GM10266 (cell line): ENCODE results near the gene CD96.

Source experiments
- DNase-seq: peaks from one replicate; pipeline ENCODE4 v3.0.0; 2012; ENCODE audit errors: extremely low spot score
- TF ChIP-seq, protein P1 (sequence below): IDR thresholded peaks from 2 replicates; pipeline ENCODE4 v1.5.1; 2012; ENCODE audit warnings: mild to moderate bottlenecking, low read depth; ENCODE audit not compliant: control insufficient read depth, insufficient read depth; ENCODE audit errors: missing control alignments

The CD96 gene

DNA sequence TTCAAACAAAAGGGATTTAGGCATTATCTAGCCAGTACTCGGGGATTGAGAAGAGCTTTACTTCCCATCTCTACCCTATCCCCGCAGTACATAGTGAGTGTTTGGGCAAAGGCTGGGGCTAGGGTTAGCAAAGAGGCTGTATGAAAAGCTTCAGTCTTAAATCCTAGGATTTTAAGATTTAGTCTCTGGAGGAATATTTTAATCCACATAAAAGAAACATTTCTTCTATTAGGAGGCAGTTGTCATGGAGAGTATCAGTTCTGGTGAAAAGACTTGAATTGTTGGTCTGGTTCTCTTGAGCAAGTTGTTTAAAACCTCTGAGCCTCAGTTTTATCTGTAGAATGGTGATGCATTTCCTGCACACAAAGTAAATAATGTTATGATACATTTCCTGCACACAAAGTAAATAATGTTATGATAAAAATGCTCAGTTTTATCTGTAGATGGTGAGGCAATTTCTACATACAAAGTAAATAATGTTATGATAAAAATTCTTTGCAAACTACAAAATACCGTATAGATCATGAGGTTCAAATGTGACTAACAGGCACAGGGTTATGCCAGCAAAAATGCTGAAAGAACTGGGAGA is 107.1 kb downstream of the CD96 start:
- no peak for DNase-seq
- TF ChIP-seq, protein P1, sequence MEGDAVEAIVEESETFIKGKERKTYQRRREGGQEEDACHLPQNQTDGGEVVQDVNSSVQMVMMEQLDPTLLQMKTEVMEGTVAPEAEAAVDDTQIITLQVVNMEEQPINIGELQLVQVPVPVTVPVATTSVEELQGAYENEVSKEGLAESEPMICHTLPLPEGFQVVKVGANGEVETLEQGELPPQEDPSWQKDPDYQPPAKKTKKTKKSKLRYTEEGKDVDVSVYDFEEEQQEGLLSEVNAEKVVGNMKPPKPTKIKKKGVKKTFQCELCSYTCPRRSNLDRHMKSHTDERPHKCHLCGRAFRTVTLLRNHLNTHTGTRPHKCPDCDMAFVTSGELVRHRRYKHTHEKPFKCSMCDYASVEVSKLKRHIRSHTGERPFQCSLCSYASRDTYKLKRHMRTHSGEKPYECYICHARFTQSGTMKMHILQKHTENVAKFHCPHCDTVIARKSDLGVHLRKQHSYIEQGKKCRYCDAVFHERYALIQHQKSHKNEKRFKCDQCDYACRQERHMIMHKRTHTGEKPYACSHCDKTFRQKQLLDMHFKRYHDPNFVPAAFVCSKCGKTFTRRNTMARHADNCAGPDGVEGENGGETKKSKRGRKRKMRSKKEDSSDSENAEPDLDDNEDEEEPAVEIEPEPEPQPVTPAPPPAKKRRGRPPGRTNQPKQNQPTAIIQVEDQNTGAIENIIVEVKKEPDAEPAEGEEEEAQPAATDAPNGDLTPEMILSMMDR = no peak

GRCh38 chr3:111650378-111651275 is 108.6 kb downstream of the CD96 start:
- TF ChIP-seq, protein P1 = no peak
- DNase-seq = no peak

DNA sequence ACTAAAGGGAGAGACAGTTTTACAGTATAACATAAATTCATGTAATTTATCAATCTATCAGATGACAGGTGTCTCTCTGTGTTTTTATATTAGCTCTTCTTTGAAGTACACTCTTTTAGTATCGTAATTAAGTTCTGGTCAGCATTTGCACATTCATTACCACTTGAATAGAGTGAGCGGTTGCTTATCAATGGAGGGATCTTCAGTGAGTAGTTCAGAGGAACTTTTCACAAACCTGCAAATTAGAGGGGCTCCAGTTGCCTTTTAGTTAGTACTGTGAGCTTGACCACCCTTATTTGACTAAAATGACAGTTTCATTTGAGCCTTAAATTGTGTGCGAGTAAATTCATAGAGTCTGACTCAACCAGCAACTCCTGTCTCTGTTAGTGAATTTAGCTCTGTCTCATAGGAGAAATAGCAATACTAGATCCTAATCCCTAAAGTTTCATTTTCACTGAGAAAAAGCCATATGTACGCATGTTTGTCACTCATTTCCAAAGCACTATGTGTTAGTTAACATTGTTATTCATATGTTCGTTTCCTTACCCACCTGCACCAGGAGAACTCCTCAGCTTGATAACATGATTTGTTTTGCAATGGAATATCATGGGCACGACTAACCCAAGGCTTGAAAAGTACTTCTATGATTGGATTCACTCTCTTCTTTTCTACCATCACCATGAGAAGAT is 110.6 kb downstream of the CD96 start:
- TF ChIP-seq, protein P1 = no peak
- no peak for DNase-seq

DNA sequence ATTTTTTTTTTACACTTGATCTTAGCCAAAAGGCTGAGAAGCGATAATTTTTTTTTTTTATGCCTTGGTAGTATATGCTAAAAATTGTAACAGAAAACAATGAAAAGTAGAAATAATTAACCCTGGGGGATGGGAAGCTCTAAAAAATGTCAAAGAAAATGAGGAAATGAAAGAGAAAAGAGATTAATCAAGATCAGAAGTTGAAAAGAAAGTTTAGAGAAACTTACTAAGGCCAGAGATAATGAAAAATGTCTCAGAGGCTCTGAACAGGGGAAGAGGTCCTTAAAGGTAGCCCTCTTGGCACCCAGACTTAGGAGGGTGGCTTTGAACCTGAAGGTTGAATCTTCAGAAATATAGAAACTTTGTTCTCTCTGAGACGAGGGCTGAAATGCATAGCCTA is 111.8 kb downstream of the CD96 start:
- DNase-seq = no peak
- TF ChIP-seq, protein P1 = no peak

DNA sequence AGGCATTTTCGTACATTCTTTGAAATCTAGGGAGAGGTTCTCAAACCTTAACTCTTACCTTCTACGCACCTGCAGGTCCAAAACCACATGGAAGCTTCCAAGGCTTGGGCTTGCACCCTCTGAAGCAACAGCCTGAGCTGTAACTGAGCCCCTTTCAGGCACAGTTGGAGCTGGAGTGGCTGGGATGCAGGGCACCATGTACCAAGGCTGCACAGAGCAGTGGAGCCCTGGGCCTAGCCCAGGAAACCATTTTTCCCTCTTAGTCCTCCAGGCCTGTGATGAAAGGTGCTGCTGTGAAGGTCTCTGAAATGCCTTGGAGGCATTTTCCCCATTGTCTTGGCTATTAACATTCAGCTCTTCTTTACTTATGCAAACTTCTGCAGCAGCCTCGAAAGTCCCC is 120.0 kb downstream of the CD96 start:
- no peak for DNase-seq
- TF ChIP-seq, protein P1 = no peak

DNA sequence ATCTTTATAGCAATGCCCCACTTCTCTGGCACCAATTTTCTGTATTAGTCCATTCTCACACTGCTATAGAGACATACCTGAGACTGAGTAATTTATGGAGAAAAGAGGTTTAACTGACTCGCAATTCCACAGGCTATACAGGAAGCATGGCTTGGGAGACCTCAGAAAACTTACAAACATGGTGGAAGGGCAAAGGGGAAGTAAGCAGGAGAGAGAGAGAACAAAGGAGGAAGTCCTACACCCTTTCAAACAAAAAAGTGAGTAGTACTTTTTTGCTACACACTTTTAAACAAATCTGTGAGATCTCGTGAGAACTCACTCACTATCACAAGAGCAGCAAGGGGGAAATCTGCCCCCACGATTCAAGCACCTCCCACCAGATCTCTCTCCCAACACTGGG is 120.9 kb downstream of the CD96 start:
- TF ChIP-seq, protein P1 = no peak

DNA sequence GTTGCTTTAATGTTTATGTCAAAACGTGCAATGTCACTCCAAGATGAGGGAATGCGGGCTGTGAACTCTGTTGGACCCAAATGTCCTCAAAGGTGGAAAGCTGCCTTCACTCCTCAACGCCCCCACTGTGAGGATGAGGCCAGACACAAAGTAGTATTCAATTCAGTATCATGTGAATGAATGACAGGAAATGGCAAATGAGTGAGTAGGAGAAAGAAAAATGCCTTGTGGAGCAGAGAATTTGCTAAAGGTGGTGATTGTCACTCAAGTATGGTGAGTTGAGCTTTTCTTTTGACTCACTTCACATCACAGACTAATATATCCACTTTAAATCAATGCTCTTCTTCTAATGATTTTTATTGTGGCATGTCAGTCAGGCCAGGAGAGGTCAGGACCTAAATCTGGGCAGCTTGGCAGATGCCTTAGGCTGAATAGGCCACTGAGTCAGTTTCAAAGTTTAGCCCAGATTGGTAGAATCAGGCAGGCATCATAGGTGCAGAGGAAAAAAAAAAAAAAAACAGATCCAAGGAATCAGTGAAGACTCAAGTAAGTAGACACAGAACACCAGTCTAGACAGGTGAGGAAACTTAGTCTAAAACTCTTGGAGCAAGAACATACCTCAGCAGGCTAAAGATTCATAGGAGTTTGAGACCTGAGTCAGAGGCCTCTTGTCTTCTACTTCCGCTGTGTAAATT is 124.2 kb downstream of the CD96 start:
- TF ChIP-seq, protein P1 = no peak
- no peak for DNase-seq

More for the DNA sequence above, 120.9 kb downstream of the CD96 start:
- no peak for DNase-seq
